C4-2B (cell line): ENCODE measurements around the gene DYDC2.

Source experiments
- ZFX ChIP-seq: fragments of 450-650 bp; IDR thresholded peaks from 2 replicates; pipeline ENCODE4 v1.6.1; 2017
- TF ChIP-seq, protein P1 (sequence below): fragments of 450-650 bp; conservative IDR thresholded peaks from 2 replicates; pipeline ENCODE4 v1.5.1; 2017; ENCODE audit warnings: mild to moderate bottlenecking

DNA sequence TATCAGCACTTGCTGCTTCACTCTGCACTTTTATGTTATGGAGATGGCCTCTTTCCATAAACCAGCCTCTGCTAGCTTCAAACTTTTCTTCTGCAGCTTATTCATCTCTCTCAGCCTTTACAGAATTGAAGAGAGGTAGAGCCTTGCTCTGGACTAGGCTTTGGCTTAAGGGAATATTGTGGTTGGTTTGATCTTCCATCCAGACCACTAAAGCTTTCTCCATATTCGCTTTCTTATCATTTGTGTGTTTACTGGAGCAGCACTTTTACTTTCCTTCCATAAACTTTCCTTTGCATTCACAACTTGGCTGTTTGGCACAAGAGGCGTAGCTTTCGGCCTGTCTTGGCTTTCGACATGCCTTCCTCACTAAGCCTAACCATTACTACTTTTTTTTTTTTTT lies 23.6 kb downstream of the DYDC2 start:
- TF ChIP-seq, protein P1, sequence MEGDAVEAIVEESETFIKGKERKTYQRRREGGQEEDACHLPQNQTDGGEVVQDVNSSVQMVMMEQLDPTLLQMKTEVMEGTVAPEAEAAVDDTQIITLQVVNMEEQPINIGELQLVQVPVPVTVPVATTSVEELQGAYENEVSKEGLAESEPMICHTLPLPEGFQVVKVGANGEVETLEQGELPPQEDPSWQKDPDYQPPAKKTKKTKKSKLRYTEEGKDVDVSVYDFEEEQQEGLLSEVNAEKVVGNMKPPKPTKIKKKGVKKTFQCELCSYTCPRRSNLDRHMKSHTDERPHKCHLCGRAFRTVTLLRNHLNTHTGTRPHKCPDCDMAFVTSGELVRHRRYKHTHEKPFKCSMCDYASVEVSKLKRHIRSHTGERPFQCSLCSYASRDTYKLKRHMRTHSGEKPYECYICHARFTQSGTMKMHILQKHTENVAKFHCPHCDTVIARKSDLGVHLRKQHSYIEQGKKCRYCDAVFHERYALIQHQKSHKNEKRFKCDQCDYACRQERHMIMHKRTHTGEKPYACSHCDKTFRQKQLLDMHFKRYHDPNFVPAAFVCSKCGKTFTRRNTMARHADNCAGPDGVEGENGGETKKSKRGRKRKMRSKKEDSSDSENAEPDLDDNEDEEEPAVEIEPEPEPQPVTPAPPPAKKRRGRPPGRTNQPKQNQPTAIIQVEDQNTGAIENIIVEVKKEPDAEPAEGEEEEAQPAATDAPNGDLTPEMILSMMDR = no peak
- TF ChIP-seq ZFX = no peak
